ENCODE data around the gene ZNRF2. TPM values are rescaled to one million over a fixed set of nuclear protein-coding genes. Genes with fewer than 3 reads are reported as not detected.

The ZNRF2 gene
- total RNA-seq, 1 experiment from 2014 or later = 24.7 TPM

- Histone ChIP-seq H3K36me3 (ENCODE audit: low read depth) (no peaks in the 10 kb centered on the region), H3K27me3 (ENCODE audit: insufficient read depth, low read depth) (no peaks in the 10 kb centered on the region), H3F3A (ENCODE audit: insufficient read depth, low read depth) (no peaks in the 10 kb centered on the region; the same call in 1 of the 2 replicates), H3K4me1 (replicated peaks; ENCODE audit: insufficient read depth) (no peaks in the 10 kb centered on the region), H3K9me3 (ENCODE audit: insufficient read depth, low read depth) (0 out of 2 replicates have a peak, but pooled peaks cover 3% of the 10 kb centered on the region), H3K4me2 (no peak overlapping the region), H2AFZ (no peak overlapping the region), H3K9me2 (ENCODE audit: insufficient read depth) (no peaks in the 10 kb centered on the region), H3K79me2 (ENCODE audit: low read depth) (no peaks in the 10 kb centered on the region), H3K27ac (no peak overlapping the region), H3K4me3 (no peak overlapping the region), H4K20me1 (ENCODE audit: insufficient read depth) (peaks cover 3% of the 10 kb centered on the region; the same call in 1 of the 2 replicates)
- intact Hi-C loops (cut with micrococcal nuclease; ENCODE audit: unreplicated experiment) = no loop called here
- CTCF ChIA-PET = interaction anchor here (0.6 to 0.7 kb wide), 2 partner anchors 33 to 65 kb away, joined by 4 to 16 read pairs; no protein-coding TSS in a partner anchor
- no peak for DNase-seq
- BruUV-seq (replicated peaks) = no TSS peak
- POLR2A ChIA-PET (ENCODE audit: unreplicated experiment) = no interaction called here
- TF ChIP-seq CTCF (conservative IDR thresholded peaks at IDR 0.05) (no peak), EZH2 (IDR thresholded peaks at IDR 0.05; ENCODE audit: low read depth) (no peak)
Observed at GRCh38 chr7:30365621-30366020, 81.2 kb downstream of the ZNRF2 start.

GRCh38 chr7:30366606-30367005 lies 82.2 kb downstream of the ZNRF2 start:
- H4K20me1 ChIP-seq (ENCODE audit: insufficient read depth) = peaks cover 3% of the 10 kb centered on the region; the same call in 1 of the 2 replicates
- no peak overlapping the region for H2AFZ ChIP-seq
- no peak overlapping the region for H3K4me3 ChIP-seq
- no peaks in the 10 kb centered on the region for H3K36me3 ChIP-seq (ENCODE audit: low read depth)
- 0 out of 2 replicates have a peak, but pooled peaks cover 5% of the 10 kb centered on the region for H3K9me3 ChIP-seq (ENCODE audit: insufficient read depth, low read depth)
- H3K27me3 ChIP-seq (ENCODE audit: insufficient read depth, low read depth) = no peaks in the 10 kb centered on the region
- H3K27ac ChIP-seq = no peak overlapping the region
- ChIA-PET CTCF (no interaction called here), POLR2A (ENCODE audit: unreplicated experiment) (no interaction called here)
- H3F3A ChIP-seq (ENCODE audit: insufficient read depth, low read depth) = no peaks in the 10 kb centered on the region; the same call in 1 of the 2 replicates
- DNase-seq = no peak
- H3K79me2 ChIP-seq (ENCODE audit: low read depth) = no peaks in the 10 kb centered on the region
- TF ChIP-seq EZH2 (IDR thresholded peaks at IDR 0.05; ENCODE audit: low read depth) (no peak), CTCF (conservative IDR thresholded peaks at IDR 0.05) (no peak)
- H3K4me2 ChIP-seq = no peak overlapping the region
- intact Hi-C loops (cut with micrococcal nuclease; ENCODE audit: unreplicated experiment) = no loop called here
- no peaks in the 10 kb centered on the region for H3K9me2 ChIP-seq (ENCODE audit: insufficient read depth)
- H3K4me1 ChIP-seq (replicated peaks; ENCODE audit: insufficient read depth) = no peaks in the 10 kb centered on the region
- BruUV-seq (replicated peaks) = no TSS peak

- Histone ChIP-seq H3K36me3 (ENCODE audit: low read depth) (no peaks in the 10 kb centered on the region), H2AFZ (no peak overlapping the region), H3K4me1 (replicated peaks; ENCODE audit: insufficient read depth) (no peaks in the 10 kb centered on the region), H3K4me2 (no peak overlapping the region), H3K4me3 (no peak overlapping the region), H3K27me3 (ENCODE audit: insufficient read depth, low read depth) (no peaks in the 10 kb centered on the region), H3K9me3 (ENCODE audit: insufficient read depth, low read depth) (0 out of 2 replicates have a peak, but pooled peaks cover 5% of the 10 kb centered on the region), H4K20me1 (ENCODE audit: insufficient read depth) (peaks cover 3% of the 10 kb centered on the region; the same call in 1 of the 2 replicates), H3F3A (ENCODE audit: insufficient read depth, low read depth) (no peaks in the 10 kb centered on the region), H3K27ac (no peak overlapping the region), H3K79me2 (ENCODE audit: low read depth) (no peaks in the 10 kb centered on the region), H3K9me2 (ENCODE audit: insufficient read depth) (no peaks in the 10 kb centered on the region)
- ChIA-PET CTCF (no interaction called here), POLR2A (ENCODE audit: unreplicated experiment) (no interaction called here)
- TF ChIP-seq CTCF (conservative IDR thresholded peaks at IDR 0.05) = no peak
- TF ChIP-seq EZH2 (IDR thresholded peaks at IDR 0.05; ENCODE audit: low read depth) = no peak
- BruUV-seq (replicated peaks) = no TSS peak
- intact Hi-C loops (cut with micrococcal nuclease; ENCODE audit: unreplicated experiment) = no loop called here
- no peak for DNase-seq
Observed at GRCh38 chr7:30367561-30367960, 83.2 kb downstream of the ZNRF2 start.

All from PC-9 (cell line).